HG03060 (cell line): ENCODE data around the gene CDK6.

Source experiments
- ATAC-seq: cut with Tn5 transposase; IDR thresholded peaks from one replicate; pipeline ENCODE4 v1.9.1; 2021; ENCODE audit warnings: low read depth, moderate number of reproducible peaks; ENCODE audit not compliant: unreplicated experiment

The CDK6 gene

GRCh38 chr7:92742186-92742585, 94.2 kb downstream of the CDK6 start:
- ATAC-seq, result no peak

DNA sequence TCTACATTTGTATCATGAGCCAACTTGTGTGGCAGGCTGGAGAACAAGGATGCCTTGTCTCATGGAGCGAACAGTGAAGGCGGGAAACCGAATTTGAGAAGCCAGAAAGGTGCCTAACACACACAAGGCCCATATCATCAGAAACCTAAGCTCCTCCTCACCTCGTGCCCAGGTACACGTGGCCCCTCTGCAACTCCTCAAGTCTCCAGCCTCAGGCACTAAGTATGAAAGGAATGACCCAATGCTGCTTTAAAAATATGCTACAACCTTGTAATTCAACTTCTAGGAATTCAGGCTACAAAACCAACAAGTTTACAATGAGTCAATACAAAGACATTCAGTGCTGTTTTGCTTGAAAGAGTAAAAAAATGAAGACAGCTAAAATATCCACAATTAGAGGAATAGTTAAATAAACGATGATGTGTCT, 95.7 kb downstream of the CDK6 start:
- ATAC-seq, result no peak

DNA sequence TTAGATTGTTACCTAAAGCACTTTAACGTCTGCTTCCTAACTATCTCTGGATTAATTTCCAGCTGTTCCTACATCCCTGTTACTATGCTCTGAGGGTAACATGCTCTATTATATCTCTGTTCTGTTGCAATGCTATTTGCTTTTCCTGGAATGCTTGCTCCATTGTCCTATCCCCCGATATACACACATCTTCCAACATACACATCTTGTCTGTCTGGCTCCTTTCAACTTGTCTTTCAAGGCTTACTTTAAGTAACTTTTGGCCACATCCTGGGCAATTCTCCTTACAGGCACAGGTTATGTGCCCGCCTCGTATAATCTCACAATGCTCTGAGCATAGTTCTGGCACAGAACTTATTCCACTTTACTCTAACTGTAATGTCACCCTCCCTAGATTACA, 96.2 kb downstream of the CDK6 start:
- ATAC-seq, result no peak

DNA sequence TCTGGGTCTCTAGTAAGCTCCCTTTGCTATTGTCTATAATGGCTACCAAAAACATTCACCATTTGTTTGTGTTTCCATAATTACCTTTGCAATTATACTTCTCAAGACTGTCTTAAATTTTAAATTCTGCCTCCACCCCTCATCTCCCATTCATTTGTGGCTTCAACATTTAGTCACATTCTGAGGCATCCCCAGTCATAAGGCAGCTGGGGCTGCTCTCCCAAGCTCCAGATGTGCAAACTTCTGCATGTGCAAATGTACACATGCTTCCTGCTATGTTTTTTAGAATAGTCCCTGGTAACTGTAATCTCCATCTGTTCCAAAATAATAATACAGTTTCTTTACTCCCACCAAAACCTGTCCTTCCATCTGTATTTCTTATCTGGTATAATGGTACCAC, 97.3 kb downstream of the CDK6 start:
- no peak for ATAC-seq

DNA sequence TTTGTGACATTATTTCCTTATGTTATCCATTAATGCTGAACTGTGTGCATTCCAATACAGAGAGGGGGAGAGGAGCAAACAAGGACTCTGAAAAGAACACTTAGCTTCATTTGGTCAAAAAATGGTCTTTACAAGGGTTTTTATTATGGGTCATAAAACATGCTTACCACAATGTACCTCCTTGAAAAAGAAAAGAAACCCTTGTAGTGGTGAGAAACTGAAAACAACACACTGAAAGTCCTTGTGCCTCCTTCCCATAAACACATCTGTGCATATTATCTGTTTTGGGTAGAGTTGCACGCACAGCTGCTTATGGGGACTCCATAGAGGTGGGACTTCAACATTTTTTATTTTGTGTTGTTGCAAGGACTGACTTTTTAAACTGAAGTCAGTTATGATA, 98.7 kb downstream of the CDK6 start:
- peak; percentile 83 for ATAC-seq

- no peak for ATAC-seq
Observed at GRCh38 chr7:92736870-92737269, 99.5 kb downstream of the CDK6 start.

DNA sequence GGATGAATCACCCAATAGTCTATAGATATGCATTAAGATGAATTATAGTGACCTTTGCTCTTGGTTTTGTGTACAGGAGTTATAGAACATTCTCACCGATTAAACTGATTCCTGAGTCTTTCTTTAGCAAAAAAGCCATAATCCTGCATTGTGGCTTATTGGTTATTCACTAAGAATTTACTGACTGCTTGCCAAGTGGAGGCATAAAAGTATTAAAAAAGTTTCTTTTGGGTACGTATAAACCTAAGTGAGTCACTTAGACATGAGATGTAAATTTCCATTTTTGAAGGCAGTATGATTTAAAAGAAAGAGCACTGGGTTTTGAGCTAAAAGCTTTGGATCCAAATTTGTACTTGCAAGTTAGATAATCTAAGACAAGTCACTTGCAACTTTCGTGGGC, 100.7 kb downstream of the CDK6 start:
- ATAC-seq, result no peak

DNA sequence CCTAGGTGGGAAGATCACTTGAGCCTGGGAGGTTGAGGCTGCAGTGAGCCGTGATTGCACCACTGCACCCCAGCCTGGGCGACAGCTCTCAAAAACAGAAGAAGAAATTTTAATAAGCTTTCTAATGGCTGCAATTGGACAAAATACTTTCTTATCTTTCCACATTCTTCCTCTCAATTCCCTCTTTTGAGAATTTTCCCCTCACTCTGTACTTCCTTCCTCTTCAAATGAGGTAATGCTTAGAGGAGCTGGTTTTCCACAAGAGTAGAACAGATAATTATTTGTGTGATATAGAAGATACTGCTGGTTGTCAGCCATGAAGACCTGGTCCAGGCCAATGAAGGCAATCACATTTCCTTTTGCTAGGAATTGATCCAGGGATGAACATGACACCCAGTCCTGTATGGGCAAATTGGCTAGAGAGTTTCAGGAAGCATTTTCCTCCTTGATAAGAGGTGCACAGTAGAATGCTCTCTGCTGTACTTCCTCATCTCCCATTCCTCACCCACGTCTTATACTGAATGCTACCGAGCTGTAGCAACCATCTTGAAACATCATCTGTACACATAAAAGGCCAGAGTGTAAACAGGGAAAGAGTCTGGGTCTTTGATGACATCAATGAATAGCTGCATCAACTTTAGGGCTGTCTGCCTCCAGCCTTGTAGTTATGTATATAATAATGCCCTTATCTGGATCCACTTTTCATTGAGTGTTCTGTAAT, 103.9 kb downstream of the CDK6 start:
- no peak for ATAC-seq

GRCh38 chr7:92731335-92732063, 104.9 kb downstream of the CDK6 start:
- peak; percentile 49 for ATAC-seq

GRCh38 chr7:92730808-92731207, 105.6 kb downstream of the CDK6 start:
- ATAC-seq, result no peak

- ATAC-seq, result no peak
Observed at GRCh38 chr7:92729751-92730150, 106.6 kb downstream of the CDK6 start.

GRCh38 chr7:92729172-92729571, 107.2 kb downstream of the CDK6 start:
- ATAC-seq, result no peak

GRCh38 chr7:92727755-92728154, 108.6 kb downstream of the CDK6 start:
- ATAC-seq, result no peak

GRCh38 chr7:92725161-92725925, 111.0 kb downstream of the CDK6 start:
- ATAC-seq, result no peak

DNA sequence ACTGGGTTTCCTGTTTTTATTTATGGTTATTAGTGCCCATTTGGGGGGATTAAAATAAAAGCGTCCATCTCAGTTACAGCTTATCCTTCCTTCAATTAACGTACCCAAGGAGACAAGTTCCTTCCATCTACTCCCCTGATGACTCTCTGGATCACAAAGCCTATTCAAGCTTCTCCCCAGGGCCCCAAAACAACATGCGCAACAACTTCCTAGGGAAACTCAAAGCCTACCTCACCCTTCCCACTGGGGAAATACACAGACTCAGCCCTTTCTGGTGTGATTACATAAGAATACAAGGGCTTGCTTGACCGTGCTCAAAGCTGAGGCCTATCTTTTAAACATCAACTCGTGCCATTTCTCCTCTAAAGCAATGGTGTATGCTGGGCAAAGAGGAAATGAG, 112.4 kb downstream of the CDK6 start:
- no peak for ATAC-seq

GRCh38 chr7:92723205-92723604, 113.2 kb downstream of the CDK6 start:
- ATAC-seq, result no peak

- no peak for ATAC-seq
Observed at GRCh38 chr7:92722541-92722940, 113.8 kb downstream of the CDK6 start.

DNA sequence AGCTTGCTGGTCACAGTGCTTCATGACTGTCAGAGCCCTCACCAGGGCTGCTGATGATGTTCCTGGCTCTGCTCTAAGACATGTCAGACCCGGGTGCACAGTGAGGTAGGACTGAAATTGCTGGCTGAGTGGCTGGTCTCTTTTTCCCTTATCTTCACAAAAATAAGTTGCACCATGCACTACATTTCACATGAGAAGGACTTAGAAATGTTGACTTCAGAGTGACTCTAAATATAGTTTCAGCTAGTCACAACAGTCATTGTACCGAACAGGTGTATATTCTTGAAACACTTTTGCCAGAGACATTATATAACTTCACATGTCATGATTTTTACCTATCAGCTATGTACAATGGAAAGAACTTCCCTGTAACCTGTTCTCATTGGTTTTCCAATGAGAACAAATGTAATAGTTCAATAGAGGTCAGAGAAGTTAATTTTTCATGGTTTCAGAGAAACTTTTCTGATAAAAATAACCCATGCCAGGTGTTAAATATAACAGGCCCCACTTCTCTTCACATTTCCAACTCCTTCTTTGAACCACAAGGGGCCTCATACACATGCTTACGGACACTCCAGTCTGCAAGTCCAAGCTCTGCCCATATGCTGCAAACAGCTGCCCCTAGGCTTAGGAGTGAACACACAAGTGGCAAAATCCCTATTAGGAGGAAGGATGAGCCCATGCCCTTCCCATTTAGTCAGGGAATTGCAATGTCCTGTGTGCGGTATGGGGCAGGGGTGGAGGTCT, 115.6 kb downstream of the CDK6 start:
- peak; percentile 34 for ATAC-seq

GRCh38 chr7:92717993-92718716, 118.2 kb downstream of the CDK6 start:
- no peak for ATAC-seq

GRCh38 chr7:92717623-92717992, 118.8 kb downstream of the CDK6 start:
- no peak for ATAC-seq
